ENCODE measurements around the gene ASB16.

ASB16 gene

DNA sequence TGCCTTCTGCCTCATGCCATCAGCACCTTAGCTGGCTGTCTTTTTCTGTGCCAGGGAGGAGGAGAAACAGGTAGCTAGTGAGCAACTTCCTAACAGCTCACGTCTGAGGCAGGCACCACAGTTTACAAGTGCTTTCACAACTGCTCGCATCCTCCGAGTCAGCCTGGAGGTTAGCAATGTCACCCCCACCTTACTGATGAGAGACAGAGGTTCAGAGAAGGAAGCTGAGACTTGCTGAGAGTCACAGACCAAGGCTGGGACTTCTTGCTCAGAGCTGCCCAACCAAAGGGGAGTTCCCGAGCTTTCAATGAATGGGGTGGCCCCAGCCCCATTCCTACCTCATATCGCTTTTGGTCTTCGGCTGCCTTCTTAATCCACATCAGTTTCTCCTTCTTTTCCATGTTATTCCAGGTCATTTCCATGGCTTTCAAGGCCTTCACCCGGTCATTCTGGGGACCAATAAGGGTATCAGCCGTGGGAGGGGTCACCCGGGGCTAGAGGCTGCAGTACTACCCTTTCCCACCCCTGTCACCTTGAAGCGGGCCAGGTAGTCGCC lies 39.4 kb downstream of the ASB16 start:
- Mint-ChIP-seq H3K4me1 (peaks cover 53% of the 10 kb centered on the region), H3K27ac (peak overlapping the region; percentile 93), H3K36me3 (peaks cover 18% of the 10 kb centered on the region), H3K9me3 (no peaks in the 10 kb centered on the region), H3K4me3 (peak overlapping the region; percentile 79), H3K27me3 (no peaks in the 10 kb centered on the region)

DNA sequence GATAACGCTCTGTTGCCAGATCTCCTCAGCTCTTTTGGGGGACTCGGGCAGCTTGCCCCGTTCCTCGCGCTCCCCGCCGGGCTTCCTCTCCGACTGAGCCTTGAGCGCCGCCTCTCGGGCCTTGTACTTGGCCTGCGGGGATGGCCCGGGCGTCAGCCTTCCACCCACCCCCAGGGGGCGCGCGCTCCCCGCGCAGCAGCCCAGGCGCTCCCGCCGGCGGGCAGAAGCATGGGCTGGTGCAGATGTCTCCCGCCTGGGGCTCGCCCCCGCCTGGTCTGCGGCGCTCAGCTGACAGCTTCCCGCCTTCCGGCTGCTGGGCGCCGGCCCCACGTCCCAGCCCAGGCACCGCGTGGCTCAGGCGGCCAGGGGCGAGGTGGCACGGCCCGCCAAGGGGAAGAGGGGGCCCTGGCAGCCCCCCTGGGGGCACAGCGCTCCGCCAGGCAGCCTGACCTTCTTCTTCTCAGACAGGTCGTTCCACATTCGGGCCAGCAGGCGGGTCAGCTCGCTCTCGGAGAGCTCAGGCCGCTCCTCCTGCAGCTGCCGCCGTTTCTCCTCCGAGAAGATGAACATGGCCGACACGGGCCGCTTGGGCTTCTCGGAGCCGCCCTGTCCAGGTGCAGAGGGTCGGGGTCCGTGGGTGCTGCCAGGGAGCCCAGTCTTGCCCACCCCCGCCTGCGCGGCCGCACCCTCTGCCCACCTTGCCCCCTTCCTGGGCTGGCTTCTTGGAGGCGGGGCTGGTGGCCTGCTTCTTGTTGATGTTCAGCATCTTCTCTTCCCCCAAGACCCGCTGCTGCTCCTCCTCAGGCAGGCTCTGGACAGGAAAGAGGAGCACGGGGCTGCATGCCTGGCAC lies 40.1 kb downstream of the ASB16 start:
- Mint-ChIP-seq H3K4me1 (peaks cover 60% of the 10 kb centered on the region), H3K9me3 (no peaks in the 10 kb centered on the region), H3K27ac (peak overlapping the region; percentile 93), H3K27me3 (no peaks in the 10 kb centered on the region), H3K4me3 (peak overlapping the region; percentile 79), H3K36me3 (peaks cover 21% of the 10 kb centered on the region)

DNA sequence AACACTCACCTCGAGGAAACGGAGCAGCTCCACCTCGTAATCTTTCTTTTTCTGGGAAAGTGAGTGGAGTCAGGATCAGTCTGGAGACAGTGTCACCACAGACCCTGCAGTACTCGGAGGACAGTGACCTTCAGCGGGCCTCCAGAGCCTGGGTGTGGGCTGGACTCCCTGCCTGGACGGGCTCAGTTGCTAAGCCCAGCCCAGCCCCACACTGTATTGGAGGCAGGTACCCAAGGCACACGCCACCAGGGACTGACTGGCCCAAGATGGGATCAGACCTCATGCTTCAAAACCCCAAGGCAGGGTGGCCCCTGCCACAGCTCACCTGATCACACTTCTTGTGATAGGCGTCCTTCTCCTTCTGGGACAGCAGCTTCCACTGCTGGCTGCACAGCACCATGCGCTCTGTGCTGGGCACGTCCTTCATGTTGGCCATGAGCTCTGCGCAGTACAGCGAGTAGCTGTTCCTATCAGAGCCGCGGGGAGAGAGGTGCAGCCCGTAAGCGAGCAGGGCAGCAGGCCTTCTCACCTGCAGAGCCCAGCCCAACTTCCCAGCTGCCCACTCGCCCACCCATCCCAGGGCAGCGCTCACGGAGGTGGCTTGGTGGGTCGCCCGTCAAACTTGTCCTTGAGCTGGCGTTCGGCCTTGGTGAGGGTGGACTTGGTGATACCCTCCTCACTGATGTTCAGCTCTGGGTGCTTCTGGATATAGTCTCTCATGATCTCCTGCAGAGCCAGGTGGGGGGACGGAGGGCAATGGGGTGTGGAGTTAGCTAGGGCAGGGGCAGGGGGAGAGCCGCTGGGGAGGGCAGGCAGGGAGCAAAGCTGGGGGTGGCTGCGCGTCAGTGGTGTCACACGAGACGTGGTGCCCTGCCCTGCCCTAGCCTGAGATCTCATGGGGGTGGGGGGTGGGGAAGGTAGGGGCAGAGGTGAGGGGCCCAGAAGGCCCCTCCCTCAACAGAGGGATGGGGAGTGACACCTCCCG lies 41.1 kb downstream of the ASB16 start:
- no peaks in the 10 kb centered on the region for H3K9me3 Mint-ChIP-seq
- H3K27ac Mint-ChIP-seq: peak overlapping the region; percentile 79
- H3K4me1 Mint-ChIP-seq: peaks cover 65% of the 10 kb centered on the region
- no peak overlapping the region for H3K4me3 Mint-ChIP-seq
- peaks cover 21% of the 10 kb centered on the region for H3K36me3 Mint-ChIP-seq
- H3K27me3 Mint-ChIP-seq: no peaks in the 10 kb centered on the region

DNA sequence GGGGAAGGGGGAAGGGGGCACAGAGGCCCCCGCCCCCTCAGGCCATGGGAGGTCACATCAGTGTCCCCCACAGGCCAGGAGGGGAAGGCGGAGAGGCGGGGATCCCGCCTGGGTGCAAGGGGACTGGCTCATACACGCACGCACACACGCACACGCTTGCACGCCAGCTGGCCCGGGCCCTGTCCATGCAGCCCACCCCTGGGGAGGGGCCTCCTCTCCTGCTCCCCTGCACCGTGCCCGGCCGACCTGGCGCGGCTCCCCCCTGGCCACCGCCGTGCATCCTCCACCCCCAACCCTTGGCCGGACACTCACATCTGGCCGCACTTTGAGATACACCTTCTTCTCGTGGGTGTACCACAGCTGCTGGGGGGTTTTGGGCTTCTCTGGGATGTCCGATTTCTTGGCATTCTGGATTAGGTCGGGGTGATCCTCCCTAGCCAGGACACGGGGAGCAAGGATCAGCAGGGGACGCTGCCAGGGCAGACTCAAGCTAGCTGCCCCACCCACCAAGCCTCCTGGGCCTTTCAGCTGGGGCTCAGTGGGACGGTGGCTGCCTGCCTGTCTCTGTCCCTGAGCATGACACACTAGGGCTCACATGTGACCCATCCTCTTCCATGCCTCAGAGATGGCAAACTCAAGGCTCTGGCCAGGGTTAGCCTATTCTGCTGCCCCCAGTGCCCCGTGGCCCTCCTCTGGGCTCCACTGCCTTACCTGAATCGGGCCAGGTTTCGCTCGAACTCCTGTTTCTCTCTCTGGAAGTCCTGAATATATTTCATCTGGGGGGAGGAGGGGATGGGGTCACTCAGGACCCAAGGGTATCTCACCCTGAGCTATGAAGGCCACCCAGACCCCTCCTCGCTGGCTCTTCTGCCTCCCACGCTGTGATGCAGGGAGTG lies 42.3 kb downstream of the ASB16 start:
- H3K36me3 Mint-ChIP-seq: peaks cover 26% of the 10 kb centered on the region
- H3K4me3 Mint-ChIP-seq: no peak overlapping the region
- H3K27ac Mint-ChIP-seq: peak overlapping the region; percentile 85
- H3K9me3 Mint-ChIP-seq: no peaks in the 10 kb centered on the region
- H3K27me3 Mint-ChIP-seq: no peaks in the 10 kb centered on the region
- peaks cover 75% of the 10 kb centered on the region for H3K4me1 Mint-ChIP-seq

DNA sequence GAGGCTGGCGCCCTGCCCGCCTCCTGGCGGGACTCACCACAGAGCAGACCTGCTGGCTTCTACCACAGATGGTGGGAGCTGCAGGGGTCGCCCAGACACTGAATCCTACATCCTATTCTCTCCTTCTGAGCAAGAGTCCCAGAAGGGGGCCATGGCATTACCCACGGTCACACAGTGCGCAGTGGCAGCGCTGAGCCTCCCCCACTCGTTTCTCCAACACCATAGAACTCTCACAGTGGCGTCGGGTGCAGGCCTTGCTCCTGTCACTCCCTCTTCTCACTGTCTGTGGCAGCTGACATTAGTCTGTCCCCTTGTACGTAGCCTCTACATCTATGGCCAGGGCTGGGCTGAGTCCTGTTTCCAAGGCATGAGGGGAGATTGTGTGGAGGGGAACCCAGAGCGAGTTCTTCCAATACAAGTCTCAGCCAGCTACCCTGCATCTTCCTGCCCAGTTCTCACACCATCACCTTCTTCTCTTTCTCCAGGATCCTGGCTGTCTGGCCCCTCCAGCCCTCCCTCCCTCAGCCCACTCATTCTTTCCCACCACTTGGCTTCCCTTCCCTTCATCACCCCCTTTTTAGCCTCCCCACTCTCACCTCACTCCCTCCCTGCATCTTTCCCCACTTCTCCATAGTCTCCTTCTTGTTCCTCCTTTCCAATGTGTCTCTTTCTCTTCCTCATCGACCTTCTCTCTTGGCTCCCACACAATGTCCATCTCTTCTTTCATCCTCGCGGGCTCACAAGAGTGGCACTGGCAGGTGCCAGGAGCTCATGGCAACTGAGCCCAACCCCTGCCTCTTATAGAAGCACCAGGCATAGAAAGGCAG lies 43.1 kb downstream of the ASB16 start:
- Mint-ChIP-seq H3K4me3 (no peak overlapping the region), H3K9me3 (no peaks in the 10 kb centered on the region), H3K4me1 (peaks cover 71% of the 10 kb centered on the region), H3K27ac (peak overlapping the region; percentile 85), H3K27me3 (no peaks in the 10 kb centered on the region), H3K36me3 (peaks cover 23% of the 10 kb centered on the region)

DNA sequence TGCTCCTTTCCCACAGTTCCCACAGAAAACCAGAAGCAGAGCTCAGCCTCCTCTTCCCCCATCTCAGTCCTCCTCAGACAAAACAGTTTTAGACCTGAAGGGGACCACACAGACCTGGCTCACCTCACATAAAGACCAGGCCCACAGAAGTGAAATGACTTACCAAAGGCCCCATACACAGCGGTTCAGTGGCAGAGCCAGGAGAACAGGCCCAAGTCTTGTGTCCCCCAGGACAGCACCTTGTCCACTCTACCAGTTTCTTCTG lies 43.7 kb downstream of the ASB16 start:
- Mint-ChIP-seq H3K27ac (peak overlapping the region; percentile 85), H3K36me3 (peaks cover 22% of the 10 kb centered on the region), H3K27me3 (no peaks in the 10 kb centered on the region), H3K9me3 (no peaks in the 10 kb centered on the region), H3K4me3 (no peak overlapping the region), H3K4me1 (peaks cover 69% of the 10 kb centered on the region)

DNA sequence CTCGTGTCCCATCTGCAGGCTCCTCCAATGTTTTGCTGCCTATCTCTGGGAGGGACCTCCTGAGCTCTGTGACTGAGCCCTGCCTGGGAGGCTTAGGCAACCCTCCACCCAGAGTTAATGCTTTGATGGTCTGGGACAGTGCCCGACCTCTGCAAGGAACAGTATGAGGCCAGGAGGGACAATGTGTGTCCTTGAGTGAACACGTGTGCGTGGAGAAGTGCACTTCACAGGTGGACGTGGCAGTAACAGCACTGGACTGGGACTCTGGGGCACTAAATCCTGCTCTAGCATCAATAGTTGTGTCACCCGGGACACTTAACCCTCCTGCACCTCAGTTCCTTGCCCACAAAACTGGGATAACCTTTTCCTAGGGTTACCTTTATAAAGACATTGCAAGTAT lies 44.4 kb downstream of the ASB16 start:
- Mint-ChIP-seq H3K4me1 (peaks cover 63% of the 10 kb centered on the region), H3K9me3 (no peaks in the 10 kb centered on the region), H3K27me3 (no peaks in the 10 kb centered on the region), H3K36me3 (peaks cover 19% of the 10 kb centered on the region), H3K27ac (peak overlapping the region; percentile 85), H3K4me3 (peak overlapping the region; percentile 45)

DNA sequence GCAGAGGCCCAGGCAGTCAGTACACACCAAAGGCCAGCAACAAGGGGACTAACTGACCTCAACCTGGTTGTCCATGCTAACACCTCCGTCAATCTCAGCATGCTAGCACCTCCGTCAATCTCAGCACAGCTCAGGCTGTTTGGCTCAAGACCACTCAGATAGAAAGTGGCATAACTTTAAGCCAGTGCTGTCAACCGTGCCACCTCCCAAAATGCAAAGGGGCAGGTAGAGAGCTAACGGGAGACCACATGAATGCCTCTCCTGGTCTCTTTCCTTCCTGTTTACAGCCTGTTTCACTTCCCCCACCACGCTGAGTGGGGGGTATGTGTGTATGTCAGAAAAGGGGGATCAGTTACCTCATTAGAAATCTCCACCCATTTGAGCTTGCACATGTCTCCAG lies 45.7 kb downstream of the ASB16 start:
- Mint-ChIP-seq H3K4me3 (peak overlapping the region; percentile 95), H3K4me1 (peaks cover 57% of the 10 kb centered on the region), H3K27me3 (no peaks in the 10 kb centered on the region), H3K27ac (peak overlapping the region; percentile 95), H3K9me3 (no peaks in the 10 kb centered on the region), H3K36me3 (peaks cover 15% of the 10 kb centered on the region)

DNA sequence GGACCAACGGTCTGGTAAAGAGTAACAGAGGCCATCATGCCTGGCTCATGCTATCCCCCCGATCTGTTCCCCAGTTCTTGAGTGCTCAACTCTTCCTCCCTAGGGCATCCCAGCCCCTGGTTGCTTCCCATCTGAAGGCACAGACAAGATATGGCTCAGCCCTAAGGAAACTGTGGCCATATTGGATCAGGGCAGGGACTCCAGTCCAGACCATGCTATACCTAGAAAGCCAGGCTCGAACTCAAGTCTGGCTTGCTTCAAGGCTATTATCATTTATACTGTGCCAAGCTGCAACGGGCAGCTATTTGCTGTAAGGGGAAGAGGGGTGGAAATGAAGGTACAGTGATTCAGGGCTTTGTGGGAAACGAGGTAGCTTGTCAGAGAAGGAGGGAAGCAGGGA lies 46.2 kb downstream of the ASB16 start:
- peak overlapping the region; percentile 95 for H3K27ac Mint-ChIP-seq
- H3K27me3 Mint-ChIP-seq: no peaks in the 10 kb centered on the region
- H3K4me3 Mint-ChIP-seq: peak overlapping the region; percentile 95
- peaks cover 15% of the 10 kb centered on the region for H3K36me3 Mint-ChIP-seq
- H3K9me3 Mint-ChIP-seq: no peaks in the 10 kb centered on the region
- H3K4me1 Mint-ChIP-seq: peaks cover 54% of the 10 kb centered on the region

DNA sequence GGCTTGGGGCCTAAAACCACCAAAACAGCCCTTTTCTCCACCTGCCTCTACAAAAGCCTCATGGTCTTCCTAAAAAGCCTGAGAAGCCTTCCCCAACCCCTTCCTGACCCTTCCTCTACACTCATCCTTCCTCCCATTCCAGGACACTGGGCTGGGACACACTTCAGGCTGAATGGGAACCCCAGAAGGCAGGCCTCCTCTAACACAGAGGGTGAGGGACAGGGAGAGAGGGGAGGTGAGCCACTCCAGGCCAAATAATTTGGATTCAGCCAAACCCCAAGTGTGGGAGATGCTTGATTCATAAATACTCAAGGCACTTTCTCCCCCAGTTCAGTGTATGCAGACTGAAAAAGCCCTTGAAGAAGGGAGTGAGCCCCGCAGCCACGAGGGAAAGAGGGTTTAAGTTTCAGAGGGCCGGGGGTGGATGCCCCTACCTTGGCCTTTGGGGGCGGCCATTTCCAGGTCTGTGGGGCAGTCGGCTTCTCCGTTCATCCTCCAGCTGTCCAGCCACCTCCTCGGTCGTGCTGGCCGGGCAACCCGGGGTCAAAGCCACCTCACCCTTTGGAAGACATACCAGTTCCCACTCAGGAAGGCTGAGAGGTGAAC lies 47.3 kb downstream of the ASB16 start:
- H3K4me3 Mint-ChIP-seq: peak overlapping the region; percentile 95
- H3K36me3 Mint-ChIP-seq: peaks cover 15% of the 10 kb centered on the region
- peaks cover 59% of the 10 kb centered on the region for H3K4me1 Mint-ChIP-seq

DNA sequence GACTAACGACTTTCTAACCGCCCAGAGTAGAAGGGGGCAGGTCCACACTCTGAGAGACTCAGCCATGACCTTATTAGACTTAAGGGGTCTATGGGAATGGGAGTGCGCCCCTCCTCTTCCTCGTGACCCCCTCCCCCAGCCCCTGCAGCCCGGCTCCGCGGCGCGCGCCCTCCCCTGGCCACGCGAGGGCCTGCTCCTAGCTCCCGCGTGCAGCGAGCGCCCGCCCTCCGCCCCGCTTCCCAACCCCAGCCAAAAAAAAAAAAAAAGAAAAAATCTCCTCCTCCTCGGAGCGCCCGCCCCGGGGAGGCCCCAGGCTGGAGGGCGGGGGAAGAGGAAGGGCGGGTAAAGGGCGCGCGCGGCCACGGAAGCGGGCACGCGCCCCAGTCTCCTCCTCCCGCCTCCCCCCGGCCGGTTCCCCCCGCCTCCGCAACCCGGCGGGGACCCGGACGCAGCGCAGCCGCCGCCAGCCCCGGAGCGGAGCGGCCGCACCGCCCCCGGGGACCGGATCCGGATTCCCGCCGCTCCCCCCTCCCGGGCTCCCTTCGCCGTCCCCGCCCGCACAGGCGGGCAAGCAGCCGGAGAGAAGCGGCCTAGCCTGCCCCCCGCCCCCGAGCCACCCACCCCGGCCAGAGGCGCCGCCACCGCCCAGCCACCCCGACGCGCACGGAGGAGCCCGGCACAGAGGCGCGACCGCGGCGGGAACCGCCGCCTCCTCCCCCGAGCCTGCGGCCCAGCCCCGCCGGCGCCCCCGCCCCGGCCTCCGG lies 48.0 kb downstream of the ASB16 start:
- peak overlapping the region; percentile 97 for H3K27ac Mint-ChIP-seq
- peaks cover 54% of the 10 kb centered on the region for H3K4me1 Mint-ChIP-seq
- H3K9me3 Mint-ChIP-seq: no peaks in the 10 kb centered on the region
- H3K27me3 Mint-ChIP-seq: no peaks in the 10 kb centered on the region
- H3K36me3 Mint-ChIP-seq: peaks cover 15% of the 10 kb centered on the region
- peak overlapping the region; percentile 95 for H3K4me3 Mint-ChIP-seq

More for the DNA sequence above, 47.3 kb downstream of the ASB16 start:
- no peaks in the 10 kb centered on the region for H3K9me3 Mint-ChIP-seq
- H3K27me3 Mint-ChIP-seq: no peaks in the 10 kb centered on the region
- H3K27ac Mint-ChIP-seq: peak overlapping the region; percentile 97

DNA sequence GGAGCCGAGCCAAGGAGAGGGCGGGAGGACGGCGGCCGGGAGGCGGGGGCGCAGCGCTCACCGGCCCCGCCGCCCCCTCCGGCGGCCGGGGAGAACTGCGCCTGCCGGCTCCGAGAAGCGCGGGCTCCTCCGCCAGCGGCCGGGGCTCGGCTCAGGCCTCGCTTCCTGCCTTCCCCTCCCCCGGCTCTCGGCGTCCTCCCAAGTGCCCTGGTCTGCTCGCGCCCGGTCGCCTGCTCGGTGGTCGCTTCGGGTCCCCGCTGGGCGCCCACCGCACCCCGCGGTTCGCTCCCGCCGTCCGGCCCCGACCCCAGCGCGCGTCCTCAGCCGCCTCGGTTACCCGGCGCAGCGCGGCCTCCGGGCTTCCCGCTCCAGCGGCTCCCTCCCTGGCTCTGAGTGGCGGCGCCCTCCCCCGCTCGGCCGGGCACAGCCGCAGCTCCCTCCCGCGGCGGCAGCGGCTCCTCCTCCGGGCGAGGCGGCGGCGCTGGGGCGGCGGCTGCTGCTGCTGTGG lies 48.7 kb downstream of the ASB16 start:
- Mint-ChIP-seq H3K27ac (no peak overlapping the region), H3K36me3 (peaks cover 10% of the 10 kb centered on the region), H3K9me3 (no peaks in the 10 kb centered on the region), H3K4me3 (no peak overlapping the region), H3K4me1 (peaks cover 48% of the 10 kb centered on the region), H3K27me3 (no peaks in the 10 kb centered on the region)

DNA sequence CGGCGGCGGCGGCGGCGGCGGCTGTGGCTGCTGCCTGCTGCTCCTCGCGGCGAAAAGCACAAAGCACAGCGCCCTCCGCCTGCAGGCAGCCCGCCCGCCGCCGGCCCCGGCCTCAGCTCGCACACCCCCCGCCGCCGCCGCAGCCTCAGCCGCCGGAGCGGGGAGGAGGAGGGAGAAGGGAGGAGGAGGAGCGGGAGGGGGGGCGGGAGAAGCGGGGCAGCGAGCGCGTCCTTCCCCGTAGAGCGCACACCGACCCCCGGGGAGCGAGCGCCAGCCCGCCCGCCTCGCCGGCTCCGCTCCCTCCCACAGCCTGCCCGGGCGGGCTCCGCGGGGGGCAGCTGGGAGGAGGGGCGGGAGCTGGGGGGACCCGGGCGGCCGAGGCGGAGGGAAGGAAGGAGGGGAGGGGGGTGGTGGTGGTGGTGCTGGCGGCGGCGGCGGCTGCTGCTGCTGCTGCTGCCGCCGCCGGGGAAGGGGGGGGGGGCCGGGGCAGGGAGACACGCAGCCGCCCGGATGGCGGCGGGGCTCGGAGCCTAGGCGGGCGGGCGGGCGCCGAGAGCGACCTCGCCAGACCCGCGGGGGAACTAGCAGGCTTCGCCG lies 49.2 kb downstream of the ASB16 start, which contains the start of gene UBTF:
Gene UBTF, minus strand, starts transcription at position 60 of the 597 bp plus-strand sequence. CDS start 1,446 bp downstream, outside the sequence.
- peaks cover 42% of the 10 kb centered on the region for H3K4me1 Mint-ChIP-seq
- peak within 1 kb of the TSS; percentile 97 for H3K27ac Mint-ChIP-seq
- H3K36me3 Mint-ChIP-seq: peaks cover 9% of the 10 kb centered on the region

More for the DNA sequence above, 49.2 kb downstream of the ASB16 start, which contains the start of gene UBTF:
- Mint-ChIP-seq H3K9me3 (no peaks in the 10 kb centered on the region), H3K4me3 (peak within 1 kb of the TSS; percentile 95), H3K27me3 (no peaks in the 10 kb centered on the region)
